HepG2 (cell line): ENCODE data around the gene COASY. TPM values are rescaled to one million over a fixed set of nuclear protein-coding genes. Genes with fewer than 3 reads are reported as not detected.
A peak's percentile ranks its signal among the peaks of the same experiment; 100 is the strongest.

ENCODE experiments used
- GPBP1L1 ChIP-seq: sonication (generic); formaldehyde crosslinking; IDR thresholded peaks from 2 replicates; pipeline ENCODE4 v1.5.0; 2020; ENCODE audit warnings: mild to moderate bottlenecking, missing genetic modification reagents
- GTF3A ChIP-seq: sonication (generic); formaldehyde crosslinking; conservative IDR thresholded peaks from 2 replicates; pipeline ENCODE4 v1.4.0; 2020; ENCODE audit warnings: mild to moderate bottlenecking, missing genetic modification reagents
- HMG20A ChIP-seq: IDR thresholded peaks from 2 replicates; pipeline ENCODE4 v1.6.1; 2016; ENCODE audit warnings: borderline replicate concordance
- HNRNPUL1 ChIP-seq: fragments of 200-400 bp; formaldehyde crosslinking; IDR thresholded peaks from 2 replicates; pipeline ENCODE4 v1.6.1; 2017; ENCODE audit warnings: low read depth, mild to moderate bottlenecking, low read length, moderate library complexity
- JUN ChIP-seq: sonication (generic); formaldehyde crosslinking; IDR thresholded peaks from 2 replicates; pipeline ENCODE4 v1.4.0; 2020; ENCODE audit warnings: mild to moderate bottlenecking, missing genetic modification reagents
- KDM1A ChIP-seq: IDR thresholded peaks from 2 replicates; pipeline ENCODE4 v1.6.1; 2016; ENCODE audit warnings: missing compliant biosample characterization
- KLF6 ChIP-seq: IDR thresholded peaks from 2 replicates; pipeline ENCODE4 v1.8.0; 2016; ENCODE audit warnings: missing biosample characterization, missing genetic modification reagents
- MTF2 ChIP-seq: sonication (generic); formaldehyde crosslinking; IDR thresholded peaks from 2 replicates; pipeline ENCODE4 v1.5.0; 2020; ENCODE audit warnings: missing genetic modification reagents, borderline replicate concordance
- NFKB2 ChIP-seq: sonication (generic); formaldehyde crosslinking; IDR thresholded peaks from 2 replicates; pipeline ENCODE4 v1.4.0; 2020; ENCODE audit warnings: missing genetic modification reagents, borderline replicate concordance
- NONO ChIP-seq, 2 experiments: fragments of 450-650 bp in 1 of 2; sonication (generic) in 1 of 2; formaldehyde crosslinking in 1 of 2; IDR thresholded peaks in 1 of 2; conservative IDR thresholded peaks in 1 of 2; 2 replicates each; pipeline versions ENCODE4 v1.6.1 to v1.8.0; 2017 to 2022; ENCODE audit warnings: mild to moderate bottlenecking in 1 of 2, missing genetic modification reagents in 1 of 2, moderate library complexity in 1 of 2
- RAD51 ChIP-seq: fragments of 450-650 bp; IDR thresholded peaks from 2 replicates; pipeline ENCODE4 v1.6.1; 2016; ENCODE audit warnings: borderline replicate concordance
- RBFOX2 ChIP-seq: fragments of 200-400 bp; formaldehyde crosslinking; IDR thresholded peaks from 2 replicates; pipeline ENCODE4 v1.6.1; 2017; ENCODE audit warnings: low read depth, mild to moderate bottlenecking, low read length
- RELA ChIP-seq: sonication (generic); formaldehyde crosslinking; IDR thresholded peaks from 2 replicates; pipeline ENCODE4 v1.4.0; 2020; ENCODE audit warnings: missing genetic modification reagents
- RFX3 ChIP-seq: IDR thresholded peaks from 2 replicates; pipeline ENCODE4 v1.6.1; 2016; ENCODE audit warnings: missing biosample characterization, missing genetic modification reagents
- SCMH1 ChIP-seq: sonication (generic); formaldehyde crosslinking; IDR thresholded peaks from 2 replicates; pipeline ENCODE4 v1.9.0; 2021; ENCODE audit warnings: missing genetic modification reagents, mild to moderate bottlenecking, borderline replicate concordance
- SMAD1 ChIP-seq: sonication (generic); formaldehyde crosslinking; IDR thresholded peaks from 2 replicates; pipeline ENCODE4 v1.4.0; 2020; ENCODE audit warnings: missing genetic modification reagents, low read depth, mild to moderate bottlenecking, borderline replicate concordance
- TFE3 ChIP-seq: IDR thresholded peaks from 2 replicates; pipeline ENCODE4 v1.6.1; 2016
- YEATS2 ChIP-seq: sonication (generic); formaldehyde crosslinking; IDR thresholded peaks from 2 replicates; pipeline ENCODE4 v1.4.0; 2020; ENCODE audit warnings: missing genetic modification reagents, borderline replicate concordance
- ZFX ChIP-seq: sonication (generic); formaldehyde crosslinking; IDR thresholded peaks from 2 replicates; pipeline ENCODE4 v1.4.0; 2020; ENCODE audit warnings: mild to moderate bottlenecking, low read depth, missing genetic modification reagents, moderate library complexity
- ZNF225 ChIP-seq: sonication (generic); formaldehyde crosslinking; IDR thresholded peaks from 2 replicates; pipeline ENCODE4 v1.4.0; 2020; ENCODE audit warnings: mild to moderate bottlenecking, missing genetic modification reagents
- ZNF343 ChIP-seq: sonication (generic); formaldehyde crosslinking; IDR thresholded peaks from 2 replicates; pipeline ENCODE4 v1.4.0; 2020; ENCODE audit warnings: mild to moderate bottlenecking, missing genetic modification reagents
- ZNF432 ChIP-seq: sonication (generic); formaldehyde crosslinking; IDR thresholded peaks from 2 replicates; pipeline ENCODE4 v1.5.0; 2020; ENCODE audit warnings: missing genetic modification reagents, mild to moderate bottlenecking, borderline replicate concordance
- ZNF44 ChIP-seq: sonication (generic); formaldehyde crosslinking; IDR thresholded peaks from 2 replicates; pipeline ENCODE4 v1.5.1; 2020; ENCODE audit warnings: mild to moderate bottlenecking, missing genetic modification reagents
- ZNF747 ChIP-seq: sonication (generic); formaldehyde crosslinking; IDR thresholded peaks from 2 replicates; pipeline ENCODE4 v1.8.1; 2023; ENCODE audit warnings: missing genetic modification reagents, mild to moderate bottlenecking, borderline replicate concordance
- ZNF788 ChIP-seq: sonication (generic); formaldehyde crosslinking; IDR thresholded peaks from 2 replicates; pipeline ENCODE4 v1.5.0; 2020; ENCODE audit warnings: mild to moderate bottlenecking, missing genetic modification reagents, borderline replicate concordance
- ZZZ3 ChIP-seq: sonication (generic); formaldehyde crosslinking; IDR thresholded peaks from 2 replicates; pipeline ENCODE4 v1.4.0; 2020; ENCODE audit warnings: missing genetic modification reagents, mild to moderate bottlenecking, borderline replicate concordance
- polyA plus RNA-seq, 8 experiments: library from polyadenylated mRNA; depleted of rRNA in 3 of 8; stranded (reverse) in 7 of 8; unstranded in 1 of 8; fragments of >200 nt; fragmentation: Illumina TruSeq in 4 of 8; extraction: Trizol in 4 of 8; gene quantifications; 2 replicates each; pipeline versions ENCODE4 v1.2.1 to v1.2.3, GENCODE V29; 2011 to 2016; ENCODE audit warnings: low read depth in 4 of 8, missing spikeins in 1 of 8, mixed read lengths in 1 of 8; ENCODE audit not compliant: insufficient read depth in 1 of 8
- total RNA-seq, 5 experiments: library from RNA; depleted of rRNA; stranded (reverse); fragments of >200 nt; fragmentation: Illumina TruSeq; extraction: Trizol; gene quantifications; 2 replicates each; pipeline ENCODE4 v1.2.3, GENCODE V29; 2016; ENCODE audit warnings: low read depth in 1 of 5

The COASY gene
- total and polyA plus RNA-seq, 2 of the 13 experiments (the other 11 are each of a cell fraction or from before 2014, with no cell fraction given), result 90.7 to 125 TPM

GRCh38 chr17:42554250-42555121, 7.5 kb upstream of the COASY start (continued):
- TF ChIP-seq NONO (IDR thresholded peaks at IDR 0.05) (no peak), NONO (CRISPR knock-in tag; conservative IDR thresholded peaks at IDR 0.05) (peak; percentile 95), KDM1A (CRISPR knock-in tag) (no peak), NFKB2 (peak; percentile 74), GPBP1L1 (CRISPR knock-in tag) (no peak), TFE3 (CRISPR knock-in tag) (no peak), SMAD1 (CRISPR knock-in tag) (no peak), RBFOX2 (peak; percentile 96), MTF2 (CRISPR knock-in tag) (peak; percentile 87; the same call in 1 of the 2 replicates), YEATS2 (CRISPR knock-in tag) (peak; percentile 94), ZNF44 (no peak; the same call in 1 of the 2 replicates), HNRNPUL1 (no peak), JUN (peak; percentile 68; the same call in 1 of the 2 replicates), RFX3 (CRISPR knock-in tag) (no peak), ZNF343 (CRISPR knock-in tag) (peak; percentile 24; the same call in 1 of the 2 replicates), ZNF747 (CRISPR knock-in tag) (peak; percentile 75), RAD51 (no peak), HMG20A (CRISPR knock-in tag) (peak; percentile 20; the same call in 1 of the 2 replicates), RELA (CRISPR knock-in tag) (peak; percentile 28; the same call in 1 of the 2 replicates), ZFX (CRISPR knock-in tag) (peak; percentile 98), ZNF225 (CRISPR knock-in tag) (peak; percentile 91; the same call in 1 of the 2 replicates), ZZZ3 (peak; percentile 86), GTF3A (peak; percentile 89; the same call in 1 of the 2 replicates), SCMH1 (no peak), KLF6 (CRISPR knock-in tag) (peak; percentile 77; the same call in 1 of the 2 replicates), ZNF788 (CRISPR knock-in tag) (peak; percentile 83; the same call in 1 of the 2 replicates), ZNF432 (0 out of 2 replicates have a peak, but pooled peaks have one; percentile 86)
